H1 (cell line): ENCODE data around the gene REC8.
A peak's percentile ranks its signal among the peaks of the same experiment; 100 is the strongest.

ENCODE experiments used
- CHD2 ChIP-seq: IDR thresholded peaks from 2 replicates; pipeline ENCODE4 v1.6.1; 2012; ENCODE audit warnings: low read length, improper control_type of control experiment
- POLR2A ChIP-seq, 2 experiments: IDR thresholded peaks; 1 replicate in 1 of 2; 2 replicates in 1 of 2; pipeline ENCODE4 v1.6.1; 2011; ENCODE audit warnings: low read depth in 2 of 2, low read length in 2 of 2, mild to moderate bottlenecking in 2 of 2; ENCODE audit errors: control extremely low read depth in 1 of 2
- TF ChIP-seq, protein P1 (sequence below), 3 experiments: IDR thresholded peaks; 1 replicate in 2 of 3; 2 replicates in 1 of 3; pipeline versions ENCODE4 v1.5.1 to v1.6.1; 2011; ENCODE audit warnings: low read length in 3 of 3, mild to moderate bottlenecking in 3 of 3, inconsistent platforms in 2 of 3, low read depth in 1 of 3, moderate library complexity in 1 of 3; ENCODE audit not compliant: insufficient read depth in 1 of 3; ENCODE audit errors: control extremely low read depth in 1 of 3

GRCh38 chr14:24212924-24213865, 41.3 kb downstream of the REC8 start, which contains the start of gene CHMP4A:
- TF ChIP-seq POLR2A (IDR thresholded peaks at IDR 0.05; ENCODE audit: control extremely low read depth in 1 of 2, low read depth in 2 of 2, low read length in 2 of 2) (peak; percentile 98), CHD2 (peak; percentile 88)
- TF ChIP-seq, protein P1, sequence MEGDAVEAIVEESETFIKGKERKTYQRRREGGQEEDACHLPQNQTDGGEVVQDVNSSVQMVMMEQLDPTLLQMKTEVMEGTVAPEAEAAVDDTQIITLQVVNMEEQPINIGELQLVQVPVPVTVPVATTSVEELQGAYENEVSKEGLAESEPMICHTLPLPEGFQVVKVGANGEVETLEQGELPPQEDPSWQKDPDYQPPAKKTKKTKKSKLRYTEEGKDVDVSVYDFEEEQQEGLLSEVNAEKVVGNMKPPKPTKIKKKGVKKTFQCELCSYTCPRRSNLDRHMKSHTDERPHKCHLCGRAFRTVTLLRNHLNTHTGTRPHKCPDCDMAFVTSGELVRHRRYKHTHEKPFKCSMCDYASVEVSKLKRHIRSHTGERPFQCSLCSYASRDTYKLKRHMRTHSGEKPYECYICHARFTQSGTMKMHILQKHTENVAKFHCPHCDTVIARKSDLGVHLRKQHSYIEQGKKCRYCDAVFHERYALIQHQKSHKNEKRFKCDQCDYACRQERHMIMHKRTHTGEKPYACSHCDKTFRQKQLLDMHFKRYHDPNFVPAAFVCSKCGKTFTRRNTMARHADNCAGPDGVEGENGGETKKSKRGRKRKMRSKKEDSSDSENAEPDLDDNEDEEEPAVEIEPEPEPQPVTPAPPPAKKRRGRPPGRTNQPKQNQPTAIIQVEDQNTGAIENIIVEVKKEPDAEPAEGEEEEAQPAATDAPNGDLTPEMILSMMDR (IDR thresholded peaks at IDR 0.05; ENCODE audit: control extremely low read depth in 1 of 3, insufficient read depth in 1 of 3, low read depth in 1 of 3, low read length in 3 of 3) = peak in 1 of 3 experiments; percentile 8; a peak in 1 of 4 replicates
